Keratinocyte (primary cell): ENCODE measurements around the gene CDKAL1.

Experiments
- EZH2 ChIP-seq: IDR thresholded peaks from one replicate; pipeline ENCODE4 v1.6.1; 2012; ENCODE audit warnings: inconsistent platforms, mild to moderate bottlenecking, low read length, moderate library complexity
- TF ChIP-seq, protein P1 (sequence below), 3 experiments: IDR thresholded peaks in 1 of 3; conservative IDR thresholded peaks in 1 of 3; optimal IDR thresholded peaks in 1 of 3; 2 replicates in 2 of 3; 3 replicates in 1 of 3; pipeline versions ENCODE3 to v1.5.1; 2011; ENCODE audit warnings: low read length in 3 of 3, mild to moderate bottlenecking in 3 of 3, moderate library complexity in 2 of 3, control low read depth in 1 of 3, inconsistent platforms in 1 of 3; ENCODE audit not compliant: insufficient read depth in 2 of 3; ENCODE audit errors: extremely low read depth in 1 of 3

DNA sequence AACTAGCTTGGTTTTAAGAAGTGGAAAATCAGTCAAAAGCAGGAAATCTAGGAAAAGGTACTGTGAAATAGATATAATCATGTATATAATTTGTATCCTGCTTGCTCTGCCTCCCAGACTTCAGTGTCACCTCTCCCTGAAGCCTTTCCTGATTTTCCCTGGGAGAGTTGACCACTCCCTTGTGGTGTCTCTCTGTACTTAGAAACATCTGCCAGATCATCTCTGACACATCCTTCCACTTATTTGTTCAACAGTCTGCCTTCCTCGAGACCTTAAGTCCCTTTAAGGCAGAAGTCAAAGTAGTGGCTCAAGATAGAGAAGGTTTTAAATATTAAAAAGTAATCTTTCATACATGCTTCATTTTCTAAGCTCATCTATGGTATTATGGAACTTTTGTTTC, 236.5 kb downstream of the CDKAL1 start:
- TF ChIP-seq, protein P1, sequence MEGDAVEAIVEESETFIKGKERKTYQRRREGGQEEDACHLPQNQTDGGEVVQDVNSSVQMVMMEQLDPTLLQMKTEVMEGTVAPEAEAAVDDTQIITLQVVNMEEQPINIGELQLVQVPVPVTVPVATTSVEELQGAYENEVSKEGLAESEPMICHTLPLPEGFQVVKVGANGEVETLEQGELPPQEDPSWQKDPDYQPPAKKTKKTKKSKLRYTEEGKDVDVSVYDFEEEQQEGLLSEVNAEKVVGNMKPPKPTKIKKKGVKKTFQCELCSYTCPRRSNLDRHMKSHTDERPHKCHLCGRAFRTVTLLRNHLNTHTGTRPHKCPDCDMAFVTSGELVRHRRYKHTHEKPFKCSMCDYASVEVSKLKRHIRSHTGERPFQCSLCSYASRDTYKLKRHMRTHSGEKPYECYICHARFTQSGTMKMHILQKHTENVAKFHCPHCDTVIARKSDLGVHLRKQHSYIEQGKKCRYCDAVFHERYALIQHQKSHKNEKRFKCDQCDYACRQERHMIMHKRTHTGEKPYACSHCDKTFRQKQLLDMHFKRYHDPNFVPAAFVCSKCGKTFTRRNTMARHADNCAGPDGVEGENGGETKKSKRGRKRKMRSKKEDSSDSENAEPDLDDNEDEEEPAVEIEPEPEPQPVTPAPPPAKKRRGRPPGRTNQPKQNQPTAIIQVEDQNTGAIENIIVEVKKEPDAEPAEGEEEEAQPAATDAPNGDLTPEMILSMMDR (optimal IDR thresholded peaks at IDR 0.05 in 1 of 3, IDR thresholded peaks at IDR 0.05 in 1 of 3, conservative IDR thresholded peaks at IDR 0.05 in 1 of 3; ENCODE audit: extremely low read depth in 1 of 3, insufficient read depth in 2 of 3, low read length in 3 of 3): no peak
- TF ChIP-seq EZH2: no peak
